ENCODE data around the gene FASN.
"Not testable (repeated sequence)": the region's sequence is repeated elsewhere in the genome, so short reads cannot be mapped to it uniquely, and the experiment has no call there.

FASN gene

DNA sequence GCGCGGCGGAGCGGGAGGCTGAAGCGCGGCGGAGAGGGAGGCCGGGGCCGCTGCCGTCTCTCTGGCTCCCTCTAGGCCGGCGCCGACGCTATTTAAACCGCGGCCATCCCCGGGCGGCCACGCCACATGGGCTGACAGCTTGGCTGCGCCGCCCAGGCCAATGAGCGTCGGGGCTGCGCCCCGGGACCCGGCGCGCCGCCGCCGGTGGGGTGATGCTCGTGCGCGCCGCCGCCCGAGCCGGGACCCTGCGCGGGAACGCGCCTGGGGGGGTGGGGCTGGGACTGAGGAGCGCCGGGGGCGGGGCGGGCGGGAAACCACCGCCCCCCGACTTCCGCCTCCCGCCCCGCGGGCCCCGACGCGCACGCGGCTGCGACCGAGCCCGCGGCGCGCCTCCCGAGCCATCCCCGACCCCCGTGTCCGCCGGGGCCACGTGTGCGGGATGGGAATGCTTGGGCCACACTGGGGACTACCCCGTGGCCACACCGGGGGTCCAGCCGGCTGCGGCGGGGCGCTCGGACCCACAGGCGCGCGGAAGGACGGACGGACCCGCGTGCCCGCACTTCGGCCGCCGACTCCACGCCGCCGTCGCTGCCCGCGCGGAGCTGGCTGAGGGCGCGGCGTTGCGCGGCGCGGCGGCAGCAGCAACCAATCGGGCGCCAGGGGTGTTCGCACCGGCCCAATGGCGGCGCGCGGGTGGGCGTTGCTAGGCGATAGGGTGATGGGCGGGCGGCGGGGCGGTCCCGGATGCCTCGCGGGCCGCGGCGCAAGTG, at the start of gene FASN:
TSS of gene FASN (minus strand) at position 68 of the 770 bp plus-strand sequence. CDS start 1,791 bp downstream, outside the sequence.
- TF ChIP-seq, protein P1, sequence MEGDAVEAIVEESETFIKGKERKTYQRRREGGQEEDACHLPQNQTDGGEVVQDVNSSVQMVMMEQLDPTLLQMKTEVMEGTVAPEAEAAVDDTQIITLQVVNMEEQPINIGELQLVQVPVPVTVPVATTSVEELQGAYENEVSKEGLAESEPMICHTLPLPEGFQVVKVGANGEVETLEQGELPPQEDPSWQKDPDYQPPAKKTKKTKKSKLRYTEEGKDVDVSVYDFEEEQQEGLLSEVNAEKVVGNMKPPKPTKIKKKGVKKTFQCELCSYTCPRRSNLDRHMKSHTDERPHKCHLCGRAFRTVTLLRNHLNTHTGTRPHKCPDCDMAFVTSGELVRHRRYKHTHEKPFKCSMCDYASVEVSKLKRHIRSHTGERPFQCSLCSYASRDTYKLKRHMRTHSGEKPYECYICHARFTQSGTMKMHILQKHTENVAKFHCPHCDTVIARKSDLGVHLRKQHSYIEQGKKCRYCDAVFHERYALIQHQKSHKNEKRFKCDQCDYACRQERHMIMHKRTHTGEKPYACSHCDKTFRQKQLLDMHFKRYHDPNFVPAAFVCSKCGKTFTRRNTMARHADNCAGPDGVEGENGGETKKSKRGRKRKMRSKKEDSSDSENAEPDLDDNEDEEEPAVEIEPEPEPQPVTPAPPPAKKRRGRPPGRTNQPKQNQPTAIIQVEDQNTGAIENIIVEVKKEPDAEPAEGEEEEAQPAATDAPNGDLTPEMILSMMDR (IDR thresholded peaks at IDR 0.05; ENCODE audit: extremely low read depth, missing control alignments) = peak; percentile 56
- DNase-seq (ENCODE audit: low spot score) = peak; percentile 100

DNA sequence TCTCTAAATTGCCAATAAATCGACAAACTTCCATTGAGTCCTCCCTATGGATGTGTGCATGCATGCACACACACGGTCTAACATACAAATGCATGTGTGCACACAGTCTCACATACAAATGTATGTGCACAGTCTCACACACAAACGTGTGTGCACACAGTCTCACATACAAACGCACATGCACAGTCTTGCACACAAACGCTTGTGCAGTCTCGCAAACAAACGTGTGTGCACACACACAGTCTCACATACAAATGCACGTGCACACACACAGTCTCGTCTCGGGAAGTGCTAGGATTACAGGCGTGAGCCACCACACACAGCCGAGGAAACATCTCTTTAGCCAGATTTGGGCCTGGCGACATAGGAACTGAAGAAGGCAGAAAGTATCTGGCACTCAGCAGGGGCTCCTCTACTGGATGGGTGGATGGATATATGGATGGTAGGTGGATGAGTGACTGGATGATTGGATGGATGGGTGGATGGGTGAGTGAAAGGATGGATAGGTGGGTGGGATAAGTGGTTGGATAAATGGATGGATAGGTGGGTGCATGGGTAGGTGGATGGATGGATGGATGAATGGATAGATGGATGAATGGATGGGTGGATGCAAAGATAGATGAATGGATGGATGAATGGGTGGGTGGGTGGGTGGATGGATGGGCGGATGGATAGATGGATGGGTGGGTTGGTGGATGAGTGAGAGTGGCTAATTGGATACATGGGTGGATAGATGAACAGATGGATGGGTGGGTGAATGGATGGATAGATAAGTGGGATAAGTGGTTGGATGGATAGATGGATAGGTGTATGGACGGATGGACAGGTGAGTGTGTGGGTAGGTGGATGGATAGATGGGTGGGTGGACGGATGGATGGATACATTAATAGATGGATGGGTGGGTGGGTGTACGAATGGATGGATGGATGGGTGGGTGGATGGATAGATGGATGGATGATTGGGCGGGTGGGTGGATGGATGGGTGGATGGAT, 48.9 kb upstream of the FASN start:
- TF ChIP-seq, protein P1 (IDR thresholded peaks at IDR 0.05; ENCODE audit: extremely low read depth, missing control alignments) = no peak
- no peak for DNase-seq (ENCODE audit: low spot score)

DNA sequence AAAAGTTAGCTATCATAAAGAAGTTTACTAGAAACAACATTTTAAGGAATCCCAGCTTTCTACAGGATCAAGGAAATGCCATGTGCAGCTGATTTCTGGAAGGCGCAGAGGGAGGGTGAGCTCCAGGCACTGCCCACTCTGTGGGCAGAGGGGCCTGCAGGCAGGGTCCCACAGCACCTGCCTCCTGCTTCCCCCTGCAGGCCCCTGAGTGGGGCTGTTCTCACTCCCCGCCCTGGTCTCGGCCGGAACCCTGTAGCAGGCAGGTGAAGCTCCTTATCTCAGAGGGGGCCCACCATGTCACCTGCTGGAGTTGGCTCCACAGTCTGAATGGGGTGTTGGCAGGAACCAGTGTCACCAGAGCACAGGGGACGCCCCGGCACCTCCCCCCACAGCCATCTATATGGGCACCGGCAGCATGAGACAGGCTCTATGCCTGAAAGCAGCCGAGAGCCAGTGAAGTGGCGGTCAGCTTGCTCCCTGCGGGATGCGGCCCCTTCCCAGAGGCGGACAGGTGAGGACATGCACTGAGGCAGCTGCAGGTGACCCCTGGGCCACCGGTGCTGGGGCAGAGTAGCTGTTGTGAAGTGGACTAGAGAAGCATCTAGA, 47.6 kb upstream of the FASN start:
- DNase-seq (ENCODE audit: low spot score) = no peak
- TF ChIP-seq, protein P1 (IDR thresholded peaks at IDR 0.05; ENCODE audit: extremely low read depth, missing control alignments) = no peak

DNA sequence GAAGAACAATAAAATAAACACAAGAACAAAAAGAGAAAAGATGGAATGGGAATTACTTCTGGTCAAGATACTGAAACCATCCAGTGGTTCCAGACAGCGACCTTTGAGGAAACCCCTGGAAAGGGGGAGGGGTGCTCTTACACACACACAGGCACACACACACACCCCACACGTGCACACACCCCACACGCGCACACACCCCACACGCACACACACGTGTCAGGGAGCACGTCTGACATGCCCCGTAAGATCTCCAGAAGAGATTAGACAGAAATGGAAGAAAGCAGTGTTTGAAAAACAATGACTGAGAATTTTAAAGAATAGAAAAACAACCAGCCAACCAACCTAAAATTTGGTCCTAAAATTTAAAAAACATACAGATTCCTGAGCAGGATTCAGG, 45.3 kb upstream of the FASN start:
- no peak for DNase-seq (ENCODE audit: low spot score)
- TF ChIP-seq, protein P1 (IDR thresholded peaks at IDR 0.05; ENCODE audit: extremely low read depth, missing control alignments) = no peak

DNA sequence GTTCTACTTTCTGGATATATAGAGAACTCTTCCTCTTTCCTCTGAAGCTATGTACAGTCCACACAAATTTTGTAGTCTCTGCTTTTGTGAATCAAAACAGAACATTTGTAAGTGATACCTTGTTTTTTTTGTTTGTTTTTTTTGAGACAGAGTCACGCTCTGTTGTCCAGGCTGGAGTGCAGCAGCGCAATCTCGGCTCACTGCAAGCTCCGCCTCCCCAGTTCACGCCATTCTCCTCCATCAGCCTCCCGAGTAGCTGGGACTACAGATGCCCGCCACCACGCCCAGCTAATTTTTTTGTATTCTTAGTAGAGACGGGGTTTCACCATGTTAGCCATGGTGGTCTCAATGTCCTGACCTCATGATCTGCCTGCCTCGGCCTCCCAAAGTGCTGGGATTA, 41.9 kb upstream of the FASN start:
- not testable (repeated sequence) for DNase-seq (ENCODE audit: low spot score)

DNA sequence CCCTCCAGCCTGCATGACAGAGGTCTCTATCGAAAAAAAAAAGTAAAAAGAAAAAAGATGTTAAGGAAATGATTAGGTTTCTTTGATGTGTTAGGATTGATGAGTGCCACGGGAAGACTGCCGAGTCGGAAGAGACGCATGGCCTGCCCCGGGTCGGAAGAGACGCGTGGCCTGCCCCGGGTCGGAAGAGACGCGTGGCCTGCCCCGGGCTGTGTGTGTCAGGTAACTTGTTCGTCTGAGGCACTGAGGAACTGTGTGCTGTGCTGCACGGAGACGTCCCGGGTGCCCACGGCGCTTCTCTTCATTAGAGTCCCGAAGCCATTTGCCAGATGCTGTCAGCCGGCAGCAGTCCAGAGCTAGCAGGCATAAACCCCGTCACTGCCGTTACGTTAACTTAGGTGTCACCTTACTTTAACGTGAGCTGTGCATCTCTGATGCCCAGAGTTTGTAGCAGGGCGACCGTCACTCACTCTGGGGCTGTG, 40.5 kb upstream of the FASN start:
- no peak for DNase-seq (ENCODE audit: low spot score)
- TF ChIP-seq, protein P1 (IDR thresholded peaks at IDR 0.05; ENCODE audit: extremely low read depth, missing control alignments) = no peak

DNA sequence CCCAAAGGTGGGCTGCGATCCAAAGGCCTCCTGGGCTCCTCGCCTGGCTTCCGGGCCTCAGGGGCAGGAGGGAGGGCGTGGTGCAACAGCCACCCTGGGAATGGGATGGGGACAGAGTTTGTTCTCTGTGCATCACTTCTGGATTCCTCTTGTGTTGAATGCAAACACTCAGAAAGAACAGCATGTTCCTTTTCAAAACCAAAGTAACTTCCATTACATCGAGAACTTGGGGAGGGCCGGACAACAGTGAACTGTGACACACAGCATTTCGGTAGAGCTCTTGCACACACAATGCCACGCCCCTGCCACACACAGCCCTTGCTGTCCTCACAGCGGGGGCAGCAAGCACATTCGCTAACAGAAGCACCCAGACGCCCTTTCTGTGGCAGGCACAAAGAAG, 36.1 kb upstream of the FASN start:
- TF ChIP-seq, protein P1 (IDR thresholded peaks at IDR 0.05; ENCODE audit: extremely low read depth, missing control alignments) = no peak
- no peak for DNase-seq (ENCODE audit: low spot score)

DNA sequence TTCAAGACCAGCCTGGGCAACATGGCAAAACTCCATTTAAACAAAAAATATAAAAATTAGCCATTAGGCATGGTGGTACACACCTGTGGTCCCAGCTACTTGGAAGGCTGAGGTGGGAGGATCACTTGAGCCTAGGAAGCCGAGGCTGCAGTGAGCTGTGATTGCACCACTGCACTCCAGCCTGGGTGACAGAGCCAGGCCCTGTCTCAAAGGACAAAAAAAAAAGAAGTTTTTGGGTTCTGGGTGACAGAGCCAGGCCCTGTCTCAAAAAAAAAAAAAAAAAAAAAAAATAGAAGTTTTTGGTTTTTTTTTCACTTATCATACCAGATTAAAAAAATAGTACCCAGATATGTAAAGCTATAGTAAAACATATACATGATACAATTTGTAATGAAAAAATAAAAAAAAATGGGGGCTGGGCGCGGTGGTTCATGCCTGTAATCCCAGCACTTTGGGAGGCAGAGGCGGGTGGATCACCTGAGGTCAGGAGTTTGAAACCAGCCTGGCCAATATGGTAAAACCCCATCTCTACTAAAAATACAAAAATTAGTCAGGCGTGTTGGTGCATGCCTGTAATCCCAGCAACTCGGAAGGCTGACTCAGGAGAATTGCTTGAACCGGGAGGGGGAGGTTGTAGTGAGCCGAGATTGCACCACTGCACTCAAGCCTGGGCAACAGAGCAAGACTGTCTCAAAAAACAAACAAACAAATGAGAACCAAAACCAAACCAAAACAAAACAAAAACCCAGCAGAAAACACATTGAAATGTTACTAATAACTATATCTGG, 35.3 kb upstream of the FASN start:
- DNase-seq (ENCODE audit: low spot score) = not testable (repeated sequence)
